Gastrocnemius medialis (tissue), 4 donors: Measurements from ENCODE around the gene PPARG. TPM values are rescaled to one million over a fixed set of nuclear protein-coding genes. Genes with fewer than 3 reads are reported as not detected.

Experiments used
- ATAC-seq, 2 donors: fragments of 150-250 bp; one replicate each; pipeline ENCODE4 v1.9.1; 2016
- DNase-seq, 2 donors: peaks; one replicate each; pipeline ENCODE4 v3.0.0-alpha.2; 2019
- H3K27ac ChIP-seq, 4 donors: fragments of 200-600 bp; sonication (generic); 1 replicate in 1 of 4; 2 replicates in 3 of 4; pipeline ENCODE4 v1.5.1; 2016 to 2018; ENCODE audit warnings: mild to moderate bottlenecking in 2 of 4, moderate library complexity in 1 of 4
- H3K27me3 ChIP-seq, 3 donors: fragments of 200-600 bp; sonication (generic) in 2 of 3; 1 replicate in 1 of 3; 2 replicates in 2 of 3; pipeline versions ENCODE4 v1.5.1 to v1.6.0; 2016 to 2019; ENCODE audit warnings: mild to moderate bottlenecking in 1 of 3, moderate library complexity in 1 of 3
- H3K36me3 ChIP-seq, 2 donors: fragments of 200-600 bp; sonication (generic) in 1 of 2; one replicate each; pipeline ENCODE4 v1.5.1; 2017 to 2018
- H3K4me1 ChIP-seq, 2 donors: fragments of 200-600 bp; sonication (generic) in 1 of 2; one replicate each; pipeline ENCODE4 v1.5.1; 2016 to 2017; ENCODE audit warnings: mild to moderate bottlenecking in 2 of 2
- H3K4me3 ChIP-seq, 4 donors: fragments of 200-600 bp; sonication (generic) in 3 of 4; 1 replicate in 1 of 4; 2 replicates in 3 of 4; pipeline ENCODE4 v1.5.1; 2016 to 2019; ENCODE audit warnings: mild to moderate bottlenecking in 2 of 4
- H3K9me3 ChIP-seq, 3 donors: fragments of 200-600 bp; sonication (generic) in 2 of 3; 1 replicate in 1 of 3; 2 replicates in 2 of 3; pipeline ENCODE4 v1.5.1; 2016 to 2019
- CTCF ChIP-seq, 5 experiments: fragments of 450-650 bp in 3 of 5; fragments of 200-600 bp in 2 of 5; sonication (generic) in 2 of 5; IDR thresholded peaks in 4 of 5; conservative IDR thresholded peaks in 1 of 5; 1 replicate in 4 of 5; 2 replicates in 1 of 5; pipeline ENCODE4 v1.5.1; 2016 to 2019; ENCODE audit warnings: antibody characterized with exemption in 5 of 5, mild to moderate bottlenecking in 3 of 5, moderate library complexity in 3 of 5
- POLR2A ChIP-seq, 2 donors: fragments of 450-650 bp; IDR thresholded peaks; one replicate each; pipeline ENCODE4 v1.6.1; 2017; ENCODE audit warnings: antibody characterized with exemption in 2 of 2, mild to moderate bottlenecking in 2 of 2, moderate library complexity in 2 of 2
- in situ Hi-C, 4 donors: fragments of 200-750 bp; cut with MboI; loops; one replicate each; pipeline versions ENCODE4 v1.15.0 to v1.8.0; 2017; ENCODE audit warnings: low sequenced_read_pairs in 4 of 4
- intact Hi-C: fragments of 100-400 bp; cut with DNase I; formaldehyde crosslinking; loops from one replicate; pipeline ENCODE4 v1.15.1; 2023; ENCODE audit warnings: low total_unique reads
- total RNA-seq, 4 donors: library from RNA; depleted of rRNA; stranded (reverse); fragments of >200 nt; gene quantifications; one replicate each; pipeline versions ENCODE4 v1.1.0 to v1.2.3, GENCODE V29; 2016

PPARG gene
- total RNA-seq, 4 donors from 2014 or later, result 4.9 to 10.6 (median 8.5) TPM

- H3K4me1 ChIP-seq, result peaks cover 0 to 18% of the 10 kb centered on the region in 2 donors
- no peaks in the 10 kb centered on the region for H3K27me3 ChIP-seq
- H3K9me3 ChIP-seq, result no peaks in the 10 kb centered on the region
- ATAC-seq (peak; percentile 76), DNase-seq (peak in 1 of 2 donors; percentile 19)
- H3K4me3 ChIP-seq, result no peak overlapping the region
- intact Hi-C loops, result no loop called here
- TF ChIP-seq CTCF (IDR thresholded peaks at IDR 0.05 in 4 of 5, conservative IDR thresholded peaks at IDR 0.05 in 1 of 5), result no peak
- no peak for TF ChIP-seq POLR2A (IDR thresholded peaks at IDR 0.05)
- in situ Hi-C loops, result no loop called here
- no peak overlapping the region for H3K27ac ChIP-seq
- H3K36me3 ChIP-seq, result no peaks in the 10 kb centered on the region
Measured at GRCh38 chr3:12353796-12354525, 65.1 kb downstream of the PPARG start.

- in situ Hi-C loops (no loop called here), intact Hi-C loops (no loop called here)
- Histone ChIP-seq H3K27ac (no peak overlapping the region), H3K9me3 (no peaks in the 10 kb centered on the region), H3K27me3 (no peaks in the 10 kb centered on the region), H3K36me3 (no peaks in the 10 kb centered on the region), H3K4me1 (peaks cover 0 to 4% of the 10 kb centered on the region in 2 donors), H3K4me3 (no peak overlapping the region)
- DNase-seq (no peak), ATAC-seq (no peak)
- no peak for TF ChIP-seq CTCF (IDR thresholded peaks at IDR 0.05 in 4 of 5, conservative IDR thresholded peaks at IDR 0.05 in 1 of 5)
- TF ChIP-seq POLR2A (IDR thresholded peaks at IDR 0.05), result no peak
Measured at GRCh38 chr3:12356175-12356574, 67.3 kb downstream of the PPARG start.

- DNase-seq (no peak), ATAC-seq (no peak)
- Histone ChIP-seq H3K4me1 (no peaks in the 10 kb centered on the region), H3K27me3 (no peaks in the 10 kb centered on the region), H3K4me3 (no peak overlapping the region), H3K36me3 (no peaks in the 10 kb centered on the region), H3K9me3 (no peaks in the 10 kb centered on the region), H3K27ac (no peak overlapping the region)
- in situ Hi-C loops (no loop called here), intact Hi-C loops (no loop called here)
- TF ChIP-seq CTCF (IDR thresholded peaks at IDR 0.05 in 4 of 5, conservative IDR thresholded peaks at IDR 0.05 in 1 of 5) (no peak), POLR2A (IDR thresholded peaks at IDR 0.05) (no peak)
Measured at GRCh38 chr3:12356996-12357395, 68.1 kb downstream of the PPARG start.

GRCh38 chr3:12357456-12357855 lies 68.6 kb downstream of the PPARG start:
- Histone ChIP-seq H3K4me3 (no peak overlapping the region), H3K36me3 (no peaks in the 10 kb centered on the region), H3K27me3 (no peaks in the 10 kb centered on the region), H3K4me1 (no peaks in the 10 kb centered on the region), H3K9me3 (no peaks in the 10 kb centered on the region), H3K27ac (no peak overlapping the region)
- in situ Hi-C loops (no loop called here), intact Hi-C loops (no loop called here)
- ATAC-seq (no peak), DNase-seq (no peak)
- TF ChIP-seq POLR2A (IDR thresholded peaks at IDR 0.05) (no peak), CTCF (IDR thresholded peaks at IDR 0.05 in 4 of 5, conservative IDR thresholded peaks at IDR 0.05 in 1 of 5) (no peak)
